Smooth muscle cell (in vitro differentiated cells): ENCODE measurements around the gene ZNF322. TPM values are rescaled to one million over a fixed set of nuclear protein-coding genes. Genes with fewer than 3 reads are reported as not detected.
A peak's percentile ranks its signal among the peaks of the same experiment; 100 is the strongest.

ENCODE experiments used
- DNase-seq: peaks from one replicate; lab custom pipeline; 2025; ENCODE audit not compliant: unreplicated experiment; lab: John Stamatoyannopoulos, UW
- H2AFZ ChIP-seq: fragments of 200-600 bp; sonication (generic); 2 replicates; pipeline ENCODE4 v1.6.0; 2016; ENCODE audit warnings: antibody characterized with exemption, low read depth, mild to moderate bottlenecking
- H3F3A ChIP-seq: fragments of 200-600 bp; sonication (generic); 2 replicates; pipeline ENCODE4 v1.6.0; 2017; ENCODE audit warnings: antibody characterized with exemption, low read depth
- H3K27ac ChIP-seq: fragments of 200-600 bp; sonication (generic); 2 replicates; pipeline ENCODE4 v1.5.1; 2016; ENCODE audit warnings: low read depth, mild to moderate bottlenecking
- H3K27me3 ChIP-seq: fragments of 200-600 bp; sonication (generic); 2 replicates; pipeline ENCODE4 v1.6.1; 2016; ENCODE audit warnings: low read depth, mild to moderate bottlenecking
- H3K36me3 ChIP-seq: fragments of 200-600 bp; sonication (generic); 2 replicates; pipeline ENCODE4 v1.5.1; 2016; ENCODE audit warnings: low read depth
- H3K4me1 ChIP-seq: fragments of 200-600 bp; sonication (generic); 2 replicates; pipeline ENCODE4 v1.5.1; 2016; ENCODE audit warnings: low read depth
- H3K4me2 ChIP-seq: fragments of 200-600 bp; sonication (generic); 2 replicates; pipeline ENCODE4 v1.6.0; 2016; ENCODE audit warnings: mild to moderate bottlenecking
- H3K4me3 ChIP-seq: fragments of 200-600 bp; sonication (generic); 2 replicates; pipeline ENCODE4 v1.5.1; 2016; ENCODE audit warnings: mild to moderate bottlenecking
- H3K79me2 ChIP-seq: fragments of 200-600 bp; sonication (generic); 2 replicates; pipeline ENCODE4 v1.6.0; 2016; ENCODE audit warnings: low read depth, mild to moderate bottlenecking
- H3K9ac ChIP-seq: fragments of 200-600 bp; sonication (generic); 2 replicates; pipeline ENCODE4 v1.6.0; 2016; ENCODE audit warnings: low read depth
- H3K9me3 ChIP-seq: fragments of 200-600 bp; sonication (generic); replicated peaks from 2 replicates; pipeline ENCODE4 v1.5.1; 2016; ENCODE audit warnings: low read depth
- H4K20me1 ChIP-seq: fragments of 200-600 bp; sonication (generic); 2 replicates; pipeline ENCODE4 v1.6.0; 2016; ENCODE audit warnings: low read depth
- CTCF ChIP-seq: fragments of 200-600 bp; sonication (generic); IDR thresholded peaks from 2 replicates; pipeline ENCODE4 v1.5.1; 2017; ENCODE audit warnings: borderline replicate concordance, mild to moderate bottlenecking, antibody characterized with exemption; ENCODE audit not compliant: insufficient read depth, poor library complexity, severe bottlenecking
- WGBS: methylation state at CpG from one replicate; pipeline ENCODE4 v1.1.7; 2016; ENCODE audit warnings: low lambda C conversion rate; 5-methylcytosine and 5-hydroxymethylcytosine counted together
- polyA plus RNA-seq: library from polyadenylated mRNA; unstranded; fragments of >200 nt; fragmentation: Nextera tagmentation; extraction: Ambion mirVana; gene quantifications from 2 replicates; pipeline ENCODE4 v1.2.1, GENCODE V29; 2016
- total RNA-seq: library from RNA; depleted of rRNA; stranded (reverse); fragments of >200 nt; gene quantifications from 2 replicates; pipeline ENCODE4 v1.2.3, GENCODE V29; 2014

The ZNF322 gene
- total and polyA plus RNA-seq, 2 experiments from 2014 or later: 13.7 to 23.9 TPM

- WGBS: under 1% methylated on average over 51 of the region's 51 CpGs
- Histone ChIP-seq H3K27me3 (no peaks in the 10 kb centered on the region), H3K9me3 (no peaks in the 10 kb centered on the region), H3K9ac (peak within 1 kb of the TSS; percentile 96), H3K27ac (peak within 1 kb of the TSS; percentile 77), H3K4me1 (peaks cover 8% of the 10 kb centered on the region), H2AFZ (peak within 1 kb of the TSS; percentile 96), H3K4me3 (peak within 1 kb of the TSS; percentile 99), H3F3A (no peaks in the 10 kb centered on the region), H3K36me3 (no peaks in the 10 kb centered on the region), H3K79me2 (peaks cover 17% of the 10 kb centered on the region), H4K20me1 (no peaks in the 10 kb centered on the region), H3K4me2 (peak within 1 kb of the TSS; percentile 100)
- DNase-seq: peak; percentile 89
- TF ChIP-seq CTCF: no peak
These were observed 62.8 kb downstream of the ZNF322 start, which contains the start of gene ABT1 for GRCh38 chr6:26596579-26597388. TSS of gene ABT1 (plus strand) at chr6:26596953. CDS start at chr6:26596983, 30 bp downstream.

- peak; percentile 98 for TF ChIP-seq CTCF
- no peaks in the 10 kb centered on the region for H3K9me3 ChIP-seq
- no peaks in the 10 kb centered on the region for H3F3A ChIP-seq
- DNase-seq: peak; percentile 78
- no peaks in the 10 kb centered on the region for H3K36me3 ChIP-seq
- H3K27ac ChIP-seq: peak overlapping the region; percentile 69
- H4K20me1 ChIP-seq: no peaks in the 10 kb centered on the region
- H3K4me3 ChIP-seq: peak overlapping the region; percentile 99
- H2AFZ ChIP-seq: peak overlapping the region; percentile 69
- no peak overlapping the region for H3K9ac ChIP-seq
- H3K4me2 ChIP-seq: peak overlapping the region; percentile 94
- no peaks in the 10 kb centered on the region for H3K27me3 ChIP-seq
- peaks cover 17% of the 10 kb centered on the region for H3K79me2 ChIP-seq
- H3K4me1 ChIP-seq: peaks cover 8% of the 10 kb centered on the region
- 2% methylated on average over 39 of the region's 39 CpGs for WGBS
These were observed 63.8 kb downstream of the ZNF322 start for GRCh38 chr6:26595669-26596269.

- H3K9ac ChIP-seq: no peak overlapping the region
- H3K4me3 ChIP-seq: peak overlapping the region; percentile 99
- H3K9me3 ChIP-seq: no peaks in the 10 kb centered on the region
- no peaks in the 10 kb centered on the region for H3K36me3 ChIP-seq
- peaks cover 8% of the 10 kb centered on the region for H3K4me1 ChIP-seq
- peaks cover 17% of the 10 kb centered on the region for H3K79me2 ChIP-seq
- H3K27ac ChIP-seq: no peak overlapping the region
- peak overlapping the region; percentile 69 for H2AFZ ChIP-seq
- H3K4me2 ChIP-seq: peak overlapping the region; percentile 94
- H3K27me3 ChIP-seq: no peaks in the 10 kb centered on the region
- no peak for DNase-seq
- 12% methylated on average over 23 of the region's 23 CpGs for WGBS
- no peaks in the 10 kb centered on the region for H4K20me1 ChIP-seq
- no peaks in the 10 kb centered on the region for H3F3A ChIP-seq
- TF ChIP-seq CTCF: no peak
These were observed 64.6 kb downstream of the ZNF322 start for GRCh38 chr6:26594730-26595632.
